K562 (cell line): ENCODE data around the gene PRR30. TPM values are rescaled to one million over a fixed set of nuclear protein-coding genes. Genes with fewer than 3 reads are reported as not detected.

Source experiments
- ATAC-seq: fragments of 200-7000 bp; cut with Tn5 transposase; 3 replicates; pipeline ENCODE4 v1.9.1; 2020; ENCODE audit warnings: moderate library complexity
- BruUV-seq: library from RNA; stranded (reverse); fragments of 400-500 nt; replicated peaks from 2 replicates; lab custom pipeline; 2021; lab: Mats Ljungman, UMichigan
- CTCF ChIA-PET: fragments of 300-600 bp; formaldehyde crosslinking; extraction: SDS; loops from one replicate; lab custom pipeline; 2021; ENCODE audit warnings: low intra/inter-chr PET ratio; lab: Yijun Ruan, JAX
- POLR2A ChIA-PET: fragments of 300-600, 350-650 bp; sonication (Branson Sonifier 250); formaldehyde crosslinking; extraction: SDS; loops from one replicate; lab custom pipeline; 2021; ENCODE audit warnings: antibody characterized with exemption, inconsistent platforms; lab: Yijun Ruan, JAX
- DNase-seq, 4 experiments: peaks; one replicate each; pipeline versions ENCODE4 v3.0.0 to v3.0.0-alpha.2; 2011 to 2018; ENCODE audit warnings: low spot score in 3 of 4, mixed read lengths in 3 of 4; ENCODE audit errors: extremely low read depth in 1 of 4
- FAIRE-seq: peaks from 2 replicates; lab custom pipeline; 2011; peaks lifted over from hg19 to GRCh38; lab: Jason Lieb, UNC
- H2AFZ ChIP-seq: 2 replicates; pipeline ENCODE4 v1.6.0; 2011; ENCODE audit warnings: low read depth, low read length, control low read depth, inconsistent platforms
- H3K27ac ChIP-seq: fragments of 200-600 bp; 3 replicates; pipeline ENCODE4 v1.8.0; 2011; ENCODE audit warnings: low read depth, mild to moderate bottlenecking, control low read depth, inconsistent platforms, low read length, moderate library complexity, mixed read lengths; ENCODE audit errors: extremely low read depth
- H3K27me3 ChIP-seq, 2 experiments: fragments of 300-600 bp in 1 of 2; 2 replicates in 1 of 2; 3 replicates in 1 of 2; pipeline versions ENCODE4 v1.6.0 to v1.8.0; 2011; ENCODE audit warnings: inconsistent platforms in 2 of 2, low read length in 2 of 2, mild to moderate bottlenecking in 1 of 2, mixed read lengths in 1 of 2, moderate library complexity in 1 of 2; ENCODE audit not compliant: control insufficient read depth in 2 of 2, insufficient read depth in 2 of 2
- H3K36me3 ChIP-seq: fragments of 300-600 bp; 3 replicates; pipeline ENCODE4 v1.8.0; 2011; ENCODE audit warnings: mild to moderate bottlenecking, low read length, inconsistent platforms; ENCODE audit not compliant: control insufficient read depth, insufficient read depth
- H3K4me1 ChIP-seq, 2 experiments: fragments of 200-600 bp in 1 of 2; replicated peaks in 1 of 2; 2 replicates in 1 of 2; 3 replicates in 1 of 2; pipeline versions ENCODE4 v1.5.1 to v1.8.0; 2011; ENCODE audit warnings: inconsistent platforms in 2 of 2, low read length in 2 of 2, mild to moderate bottlenecking in 1 of 2, mixed read lengths in 1 of 2, moderate library complexity in 1 of 2; ENCODE audit not compliant: control insufficient read depth in 2 of 2, insufficient read depth in 2 of 2
- H3K4me2 ChIP-seq: 2 replicates; pipeline ENCODE4 v1.6.1; 2011; ENCODE audit warnings: low read length, control low read depth, inconsistent platforms, mixed read lengths; ENCODE audit not compliant: insufficient read depth
- H3K4me3 ChIP-seq: fragments of 200-600 bp; sonication (generic), shearing (Covaris generic); 2 replicates; pipeline ENCODE4 v1.5.1; 2016; ENCODE audit warnings: control low read depth, inconsistent platforms
- H3K79me2 ChIP-seq: fragments of 200-600 bp; 3 replicates; pipeline ENCODE4 v1.8.0; 2011; ENCODE audit warnings: low read length, inconsistent platforms; ENCODE audit not compliant: control insufficient read depth, insufficient read depth
- H3K9ac ChIP-seq, 2 experiments: 2 replicates each; pipeline versions ENCODE4 v1.6.0 to v1.6.1; 2011; ENCODE audit warnings: low read depth in 2 of 2, low read length in 2 of 2, control low read depth in 1 of 2, inconsistent platforms in 1 of 2, mild to moderate bottlenecking in 1 of 2, mixed read lengths in 1 of 2; ENCODE audit not compliant: insufficient read depth in 1 of 2
- H3K9me1 ChIP-seq: one replicate; pipeline ENCODE4 v1.6.0; 2011; ENCODE audit warnings: inconsistent platforms, mild to moderate bottlenecking, low read length, moderate library complexity; ENCODE audit not compliant: control insufficient read depth, insufficient read depth
- H3K9me3 ChIP-seq: replicated peaks from 2 replicates; pipeline ENCODE4 v1.5.1; 2011; ENCODE audit warnings: low read depth, low read length, inconsistent platforms; ENCODE audit not compliant: control insufficient read depth, insufficient read depth
- H4K20me1 ChIP-seq: replicated peaks from 2 replicates; pipeline ENCODE4 v1.6.1; 2011; ENCODE audit warnings: low read length, inconsistent platforms, mixed read lengths; ENCODE audit not compliant: control insufficient read depth, insufficient read depth
- CTBP1 ChIP-seq: fragments of 450-650 bp; IDR thresholded peaks from 2 replicates; pipeline ENCODE4 v1.6.1; 2016; ENCODE audit warnings: borderline replicate concordance
- DIDO1 ChIP-seq: fragments of 450-650 bp; IDR thresholded peaks from 2 replicates; pipeline ENCODE4 v1.6.1; 2016; ENCODE audit warnings: low read depth, missing biosample characterization, missing genetic modification characterization
- GTF2F1 ChIP-seq: IDR thresholded peaks from 2 replicates; pipeline ENCODE4 v1.6.1; 2011; ENCODE audit warnings: low read depth, low read length, improper control_type of control experiment
- YBX1 ChIP-seq: fragments of 450-650 bp; IDR thresholded peaks from 2 replicates; pipeline ENCODE4 v1.7.1; 2016; ENCODE audit warnings: mild to moderate bottlenecking
- WGBS: fragments of 100-300 bp; shearing (Covaris generic); methylation state at CpG from one replicate; pipeline ENCODE4 v1.1.6; 2016; ENCODE audit warnings: low coverage, mixed read lengths; ENCODE audit not compliant: insufficient coverage; ENCODE audit errors: missing lambda C conversion rate; 5-methylcytosine and 5-hydroxymethylcytosine counted together
- in situ Hi-C: fragments of 300-500 bp; cut with MboI; formaldehyde crosslinking; loops from 4 replicates; pipeline ENCODE4 v1.15.0; 2018; ENCODE audit warnings: inconsistent platforms, mixed read lengths
- intact Hi-C: fragments of 100-400 bp; cut with micrococcal nuclease; formaldehyde crosslinking; loops from 2 replicates; pipeline ENCODE4 v1.14.2; 2022
- polyA plus RNA-seq, 8 experiments: library from polyadenylated mRNA; depleted of rRNA in 4 of 8; stranded (reverse) in 5 of 8; unstranded in 3 of 8; fragments of >200 nt; fragmentation: Nextera tagmentation in 2 of 8; fragmentation: Illumina TruSeq in 1 of 8; extraction: Ambion mirVana in 2 of 8; extraction: Trizol in 1 of 8; gene quantifications; 2 replicates each; pipeline versions ENCODE4 v1.2.1 to v1.2.3, GENCODE V29; 2011 to 2014; ENCODE audit warnings: inconsistent platforms in 1 of 8, missing spikeins in 1 of 8
- total RNA-seq, 7 experiments: library from RNA; depleted of rRNA in 6 of 7; stranded (reverse); fragments of >200 nt in 6 of 7; fragmentation: Illumina TruSeq in 2 of 7; extraction: Trizol in 2 of 7; gene quantifications; 2 replicates each; pipeline versions ENCODE4 v1.2.1 to v1.2.3, GENCODE V29; 2011 to 2021; ENCODE audit warnings: low replicate concordance in 1 of 7
- TF ChIP-seq, protein P1 (sequence below): fragments of 450-650 bp; formaldehyde crosslinking; conservative IDR thresholded peaks from 2 replicates; pipeline ENCODE4 v1.4.0; 2022; ENCODE audit warnings: mild to moderate bottlenecking, missing genetic modification characterization

The PRR30 gene
- total and polyA plus RNA-seq, 9 of the 15 experiments (the other 6 are each of a cell fraction or from before 2014, with no cell fraction given) = not detected

GRCh38 chr2:27099334-27099955, 39.8 kb downstream of the PRR30 start (continued):
- TF ChIP-seq, protein P1, sequence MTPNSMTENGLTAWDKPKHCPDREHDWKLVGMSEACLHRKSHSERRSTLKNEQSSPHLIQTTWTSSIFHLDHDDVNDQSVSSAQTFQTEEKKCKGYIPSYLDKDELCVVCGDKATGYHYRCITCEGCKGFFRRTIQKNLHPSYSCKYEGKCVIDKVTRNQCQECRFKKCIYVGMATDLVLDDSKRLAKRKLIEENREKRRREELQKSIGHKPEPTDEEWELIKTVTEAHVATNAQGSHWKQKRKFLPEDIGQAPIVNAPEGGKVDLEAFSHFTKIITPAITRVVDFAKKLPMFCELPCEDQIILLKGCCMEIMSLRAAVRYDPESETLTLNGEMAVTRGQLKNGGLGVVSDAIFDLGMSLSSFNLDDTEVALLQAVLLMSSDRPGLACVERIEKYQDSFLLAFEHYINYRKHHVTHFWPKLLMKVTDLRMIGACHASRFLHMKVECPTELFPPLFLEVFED (CRISPR knock-in tag) = no peak
- TF ChIP-seq YBX1 = no peak
- no peak for TF ChIP-seq DIDO1 (tag)

- CTCF ChIA-PET = interaction anchor here (2.8 to 3.1 kb wide), 2 partner anchors 94 to 206 kb away, joined by 19 to 27 read pairs; no protein-coding TSS in a partner anchor
These were observed 41.9 kb downstream of the PRR30 start for GRCh38 chr2:27097341-27097740.

More at GRCh38 chr2:27097341-27097740, 41.9 kb downstream of the PRR30 start:
- Histone ChIP-seq H3K36me3 (no peaks in the 10 kb centered on the region; the same call in 2 of the 3 replicates), H3K4me1 (peaks cover 29 to 48% of the 10 kb centered on the region in 2 experiments), H3K4me2 (no peak overlapping the region), H3K9me1 (no peaks in the 10 kb centered on the region), H3K27me3 (no peaks in the 10 kb centered on the region), H3K9me3 (no peaks in the 10 kb centered on the region), H4K20me1 (no peaks in the 10 kb centered on the region), H3K79me2 (peaks cover 3% of the 10 kb centered on the region; the same call in 2 of the 3 replicates), H3K9ac (no peak overlapping the region), H3K4me3 (no peak overlapping the region), H2AFZ (no peak overlapping the region), H3K27ac (no peak overlapping the region)
- in situ Hi-C loops = loop anchor here (5.0 kb wide), 2 partner anchors 95 to 185 kb away; partner anchors contain the start of gene TRIM54
- ATAC-seq (no peak), DNase-seq (no peak), FAIRE-seq (no peak)
- BruUV-seq = no TSS peak
- 78% methylated on average over 14 of the region's 14 CpGs for WGBS
- intact Hi-C loops = loop anchor here (5.0 kb wide), 2 partner anchors 115 to 205 kb away; partner anchors contain the start of genes ATRAID and SLC5A6
- POLR2A ChIA-PET = interaction anchor here (0.6 to 1.6 kb wide), 3 partner anchors 8 to 42 kb away, joined by 4 to 5 read pairs (median 5); partner anchors contain the start of genes KHK and PRR30
- TF ChIP-seq GTF2F1 = no peak
- TF ChIP-seq CTBP1 = no peak
